AG08396 (cell line): ENCODE data around the gene ADAMTS5.

Source experiments
- DNase-seq: peaks from one replicate; pipeline ENCODE4 v3.0.0; 2012; ENCODE audit warnings: low spot score, mixed read lengths

Gene ADAMTS5

GRCh38 chr21:26948194-26948593, 18.7 kb downstream of the ADAMTS5 start:
- no peak for DNase-seq

- DNase-seq: no peak
Observed at GRCh38 chr21:26946744-26947446, 20.0 kb downstream of the ADAMTS5 start.

GRCh38 chr21:26945916-26946675, 20.8 kb downstream of the ADAMTS5 start:
- DNase-seq: no peak

GRCh38 chr21:26943921-26944320, 23.0 kb downstream of the ADAMTS5 start:
- DNase-seq: no peak

- DNase-seq: no peak
Observed at GRCh38 chr21:26941421-26941820, 25.5 kb downstream of the ADAMTS5 start.

- no peak for DNase-seq
Observed at GRCh38 chr21:26939601-26940111, 27.2 kb downstream of the ADAMTS5 start.

GRCh38 chr21:26936641-26937040, 30.2 kb downstream of the ADAMTS5 start:
- DNase-seq: no peak

- no peak for DNase-seq
Observed at GRCh38 chr21:26935977-26936376, 30.9 kb downstream of the ADAMTS5 start.

- no peak for DNase-seq
Observed at GRCh38 chr21:26934383-26934782, 32.5 kb downstream of the ADAMTS5 start.

GRCh38 chr21:26933448-26933847, 33.4 kb downstream of the ADAMTS5 start:
- no peak for DNase-seq

- DNase-seq: no peak
Observed at GRCh38 chr21:26925636-26926035, 41.3 kb downstream of the ADAMTS5 start.

- DNase-seq: no peak
Observed at GRCh38 chr21:26925122-26925521, 41.8 kb downstream of the ADAMTS5 start.

GRCh38 chr21:26923986-26924385, 42.9 kb downstream of the ADAMTS5 start:
- DNase-seq: no peak

- no peak for DNase-seq
Observed at GRCh38 chr21:26920055-26920454, 46.8 kb downstream of the ADAMTS5 start.

- DNase-seq: peak; percentile 25
Observed at GRCh38 chr21:26918323-26919079, 48.4 kb downstream of the ADAMTS5 start.

GRCh38 chr21:26916799-26917198, 50.1 kb downstream of the ADAMTS5 start:
- DNase-seq: no peak

GRCh38 chr21:26914557-26914956, 52.3 kb downstream of the ADAMTS5 start:
- DNase-seq: no peak

GRCh38 chr21:26912466-26912865, 54.4 kb downstream of the ADAMTS5 start:
- DNase-seq: no peak

- no peak for DNase-seq
Observed at GRCh38 chr21:26909972-26910371, 56.9 kb downstream of the ADAMTS5 start.

GRCh38 chr21:26900980-26901379, 65.9 kb downstream of the ADAMTS5 start:
- DNase-seq: no peak

GRCh38 chr21:26892151-26892550, 74.7 kb downstream of the ADAMTS5 start:
- DNase-seq: no peak

GRCh38 chr21:26888931-26889330, 78.0 kb downstream of the ADAMTS5 start:
- DNase-seq: no peak

- no peak for DNase-seq
Observed at GRCh38 chr21:26888256-26888655, 78.6 kb downstream of the ADAMTS5 start.
